BLaER1 treated with 17β-estradiol and CSF1 and Interleukin-3, amounts not matched to agents 10 nM and 100 nM (cell line): ENCODE data around the gene OR4X2.
"Not testable (repeated sequence)": the region's sequence is repeated elsewhere in the genome, so short reads cannot be mapped to it uniquely, and the experiment has no call there.

ENCODE experiments used
- H3K27ac ChIP-seq, 11 experiments: shearing (Covaris generic); formaldehyde crosslinking; 2 replicates each; pipeline ENCODE4 v1.8.1; 2022
- H3K27me3 ChIP-seq, 11 experiments: shearing (Covaris generic); formaldehyde crosslinking; 2 replicates each; pipeline ENCODE4 v1.8.1; 2022
- H3K36me3 ChIP-seq, 11 experiments: shearing (Covaris generic); formaldehyde crosslinking; 2 replicates each; pipeline ENCODE4 v1.8.1; 2022
- H3K4me1 ChIP-seq, 10 experiments: shearing (Covaris generic); formaldehyde crosslinking; 2 replicates each; pipeline ENCODE4 v1.8.1; 2022
- H3K4me2 ChIP-seq, 11 experiments: shearing (Covaris generic); formaldehyde crosslinking; 2 replicates each; pipeline ENCODE4 v1.8.1; 2022
- H3K4me3 ChIP-seq, 10 experiments: shearing (Covaris generic); formaldehyde crosslinking; 2 replicates each; pipeline ENCODE4 v1.8.1; 2022
- H3K9ac ChIP-seq, 11 experiments: shearing (Covaris generic); formaldehyde crosslinking; 2 replicates each; pipeline ENCODE4 v1.8.1; 2022
- H3K9me3 ChIP-seq, 11 experiments: shearing (Covaris generic); formaldehyde crosslinking; replicated peaks in 1 of 11; 2 replicates each; pipeline ENCODE4 v1.8.1; 2022
- H4K20me1 ChIP-seq, 11 experiments: shearing (Covaris generic); formaldehyde crosslinking; 2 replicates each; pipeline ENCODE4 v1.8.1; 2022
- Cebpa-rat ChIP-seq, 11 experiments: shearing (Covaris generic); IDR thresholded peaks; 2 replicates each; pipeline ENCODE4 v1.8.1; 2022

OR4X2 gene, protein sequence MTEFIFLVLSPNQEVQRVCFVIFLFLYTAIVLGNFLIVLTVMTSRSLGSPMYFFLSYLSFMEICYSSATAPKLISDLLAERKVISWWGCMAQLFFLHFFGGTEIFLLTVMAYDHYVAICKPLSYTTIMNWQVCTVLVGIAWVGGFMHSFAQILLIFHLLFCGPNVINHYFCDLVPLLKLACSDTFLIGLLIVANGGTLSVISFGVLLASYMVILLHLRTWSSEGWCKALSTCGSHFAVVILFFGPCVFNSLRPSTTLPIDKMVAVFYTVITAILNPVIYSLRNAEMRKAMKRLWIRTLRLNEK

DNA sequence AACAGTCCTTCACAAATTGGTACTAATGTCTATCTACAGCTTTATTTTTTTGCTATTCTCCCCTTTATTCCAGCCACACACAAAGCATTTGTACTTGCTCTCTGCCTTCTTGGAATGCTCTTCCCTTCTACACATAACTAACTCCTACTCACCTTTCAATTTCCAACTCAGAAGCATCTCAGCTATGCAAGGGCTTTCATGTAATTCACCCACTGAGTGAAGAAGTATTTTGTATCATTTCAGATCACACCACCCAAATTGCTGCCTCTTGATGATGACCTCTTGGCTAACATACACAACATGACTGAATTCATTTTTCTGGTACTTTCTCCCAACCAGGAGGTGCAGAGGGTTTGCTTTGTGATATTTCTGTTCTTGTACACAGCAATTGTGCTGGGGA lies at the start of gene OR4X2:
TSS of gene OR4X2 (plus strand) at position 301 of the 400 bp plus-strand sequence. CDS start at position 301, 0 bp downstream.
- no peak within 1 kb of the TSS for H3K27ac ChIP-seq
- no peaks in the 10 kb centered on the region for H3K27me3 ChIP-seq
- H3K4me3 ChIP-seq: no peak within 1 kb of the TSS
- no peaks in the 10 kb centered on the region for H4K20me1 ChIP-seq
- H3K9me3 ChIP-seq: peaks cover 7 to 19% (median 11%) of the 10 kb centered on the region in 11 experiments
- TF ChIP-seq Cebpa-rat (IDR thresholded peaks at IDR 0.05): no peak
- H3K36me3 ChIP-seq: no peaks in the 10 kb centered on the region
- no peak within 1 kb of the TSS for H3K4me2 ChIP-seq
- no peaks in the 10 kb centered on the region for H3K4me1 ChIP-seq
- H3K9ac ChIP-seq: no peak within 1 kb of the TSS

DNA sequence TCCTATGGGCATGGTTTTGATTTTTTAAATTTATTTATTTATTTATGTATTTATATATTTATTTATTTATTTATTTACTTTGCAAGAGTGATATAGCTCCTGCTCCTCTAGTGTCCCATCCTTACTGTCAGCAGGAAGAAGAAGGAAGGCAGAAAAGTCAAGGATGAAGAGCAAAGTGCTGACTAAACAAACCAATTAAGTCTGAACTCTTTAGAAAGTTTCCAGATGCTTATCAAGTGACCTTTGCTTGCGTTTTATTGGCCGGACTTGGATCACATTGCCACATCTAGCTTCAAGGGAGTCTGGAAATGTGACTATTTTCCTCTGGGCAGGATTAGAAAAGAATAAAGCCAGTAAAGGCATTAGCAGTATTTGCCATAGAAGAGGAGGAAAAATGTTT lies 37.0 kb upstream of the OR4X2 start:
- TF ChIP-seq Cebpa-rat (IDR thresholded peaks at IDR 0.05): no peak
- Histone ChIP-seq H3K27ac (no peak overlapping the region), H3K4me1 (no peaks in the 10 kb centered on the region), H3K9ac (no peak overlapping the region), H4K20me1 (no peaks in the 10 kb centered on the region), H3K9me3 (no peaks in the 10 kb centered on the region), H3K27me3 (no peaks in the 10 kb centered on the region), H3K4me3 (no peak overlapping the region), H3K36me3 (no peaks in the 10 kb centered on the region), H3K4me2 (no peak overlapping the region)

DNA sequence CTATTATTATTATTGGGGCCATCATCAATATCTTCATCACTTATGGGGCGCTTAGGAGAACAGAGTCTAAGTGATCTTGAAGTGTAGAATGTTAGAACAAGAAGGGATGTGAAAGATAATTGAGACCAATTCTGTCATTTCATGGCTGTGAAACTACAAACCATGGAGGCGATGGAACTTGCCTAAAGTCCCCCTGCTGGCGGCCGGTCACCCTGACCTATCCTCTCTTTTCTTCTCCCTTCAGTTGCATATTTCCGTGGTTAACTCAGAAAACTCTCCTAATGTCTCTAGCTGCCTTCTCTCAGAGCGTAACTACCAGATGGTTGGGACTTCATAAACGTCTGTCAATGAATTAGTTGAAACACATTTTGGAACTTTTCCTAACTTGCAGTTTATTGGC lies 34.9 kb upstream of the OR4X2 start:
- Histone ChIP-seq H3K9ac (no peak overlapping the region), H3K4me2 (no peak overlapping the region), H3K36me3 (no peaks in the 10 kb centered on the region), H3K4me3 (no peak overlapping the region), H4K20me1 (no peaks in the 10 kb centered on the region), H3K27me3 (no peaks in the 10 kb centered on the region), H3K9me3 (no peaks in the 10 kb centered on the region), H3K27ac (no peak overlapping the region), H3K4me1 (no peaks in the 10 kb centered on the region)
- TF ChIP-seq Cebpa-rat (IDR thresholded peaks at IDR 0.05): no peak

DNA sequence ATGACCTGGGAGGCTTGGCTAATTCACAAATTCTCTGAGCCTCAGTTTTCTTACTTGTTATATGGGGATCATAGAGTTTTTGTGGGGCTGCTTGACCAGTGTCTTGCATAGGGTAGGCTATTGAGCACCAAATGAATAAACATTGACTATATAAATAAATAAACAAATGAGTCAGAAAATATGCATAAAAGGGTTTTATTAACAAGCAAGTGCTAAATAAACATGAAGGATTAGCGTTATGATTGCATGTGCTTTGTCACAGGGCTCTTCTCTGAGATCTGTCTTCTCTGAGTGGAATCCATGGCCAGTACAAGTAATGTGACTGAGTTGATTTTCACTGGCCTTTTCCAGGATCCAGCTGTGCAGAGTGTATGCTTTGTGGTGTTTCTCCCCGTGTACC lies 28.4 kb upstream of the OR4X2 start, which contains the start of gene OR4B1:
TSS of gene OR4B1 (plus strand) at position 301 of the 400 bp plus-strand sequence. CDS start at position 301, 0 bp downstream.
- Histone ChIP-seq H3K4me1 (no peaks in the 10 kb centered on the region), H3K27me3 (no peaks in the 10 kb centered on the region), H3K4me2 (no peak within 1 kb of the TSS), H3K36me3 (no peaks in the 10 kb centered on the region), H3K4me3 (no peak within 1 kb of the TSS), H3K9ac (no peak within 1 kb of the TSS), H3K9me3 (no peaks in the 10 kb centered on the region; a peak in 1 of 22 replicates), H4K20me1 (no peaks in the 10 kb centered on the region), H3K27ac (no peak within 1 kb of the TSS)
- TF ChIP-seq Cebpa-rat (IDR thresholded peaks at IDR 0.05): no peak

DNA sequence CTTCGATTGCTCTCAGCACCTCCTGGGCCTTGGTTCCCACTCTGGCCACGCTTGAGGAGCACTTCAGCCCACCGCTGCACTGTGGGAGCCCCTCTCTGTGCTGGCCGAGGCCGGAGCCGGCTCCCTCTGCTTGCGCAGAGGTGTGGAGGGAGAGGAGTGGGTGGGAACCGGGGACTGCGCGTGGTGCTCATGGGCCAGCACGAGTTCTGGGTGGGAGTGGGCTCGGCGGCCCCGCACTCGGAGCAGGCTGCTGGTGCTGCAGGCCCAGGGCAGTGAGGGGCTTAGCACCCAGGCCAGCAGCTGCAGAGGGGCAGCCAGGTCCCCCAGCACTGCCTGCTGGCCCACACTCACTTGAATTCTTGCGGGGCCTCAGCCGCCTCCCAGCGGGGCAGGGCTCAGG lies 16.1 kb upstream of the OR4X2 start:
- no peaks in the 10 kb centered on the region for H4K20me1 ChIP-seq
- H3K9me3 ChIP-seq: peaks cover 17 to 32% (median 23%) of the 10 kb centered on the region in 11 experiments
- H3K4me2 ChIP-seq: no peak overlapping the region
- H3K27me3 ChIP-seq: no peaks in the 10 kb centered on the region
- H3K9ac ChIP-seq: no peak overlapping the region
- H3K4me3 ChIP-seq: no peak overlapping the region
- no peak overlapping the region for H3K27ac ChIP-seq
- H3K4me1 ChIP-seq: no peaks in the 10 kb centered on the region
- TF ChIP-seq Cebpa-rat (IDR thresholded peaks at IDR 0.05): no peak
- no peaks in the 10 kb centered on the region for H3K36me3 ChIP-seq

DNA sequence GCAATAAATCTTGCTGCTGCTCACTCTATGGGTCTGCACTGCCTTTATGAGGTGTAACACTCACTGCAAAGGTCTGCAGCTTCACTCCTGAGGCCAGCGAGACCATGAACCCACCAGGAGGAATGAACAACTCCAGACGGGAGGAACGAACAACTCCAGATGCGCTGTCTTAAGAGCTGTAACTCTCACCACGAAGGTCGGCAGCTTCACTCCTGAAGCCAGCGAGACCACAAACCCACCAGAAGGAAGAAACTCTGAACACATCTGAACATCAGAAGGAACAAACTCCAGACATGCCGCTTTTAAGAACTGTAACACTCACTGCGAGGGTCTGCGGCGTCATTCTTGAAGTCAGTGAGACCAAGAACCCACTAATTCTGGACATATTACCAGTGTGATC lies 14.8 kb upstream of the OR4X2 start:
- not testable (repeated sequence) for H3K36me3 ChIP-seq, H3K27ac ChIP-seq, H3K9ac ChIP-seq, H3K4me2 ChIP-seq, H3K4me1 ChIP-seq, H3K27me3 ChIP-seq, H3K4me3 ChIP-seq, H4K20me1 ChIP-seq
- peaks cover 17 to 32% (median 23%) of the 10 kb centered on the region in 11 experiments for H3K9me3 ChIP-seq

DNA sequence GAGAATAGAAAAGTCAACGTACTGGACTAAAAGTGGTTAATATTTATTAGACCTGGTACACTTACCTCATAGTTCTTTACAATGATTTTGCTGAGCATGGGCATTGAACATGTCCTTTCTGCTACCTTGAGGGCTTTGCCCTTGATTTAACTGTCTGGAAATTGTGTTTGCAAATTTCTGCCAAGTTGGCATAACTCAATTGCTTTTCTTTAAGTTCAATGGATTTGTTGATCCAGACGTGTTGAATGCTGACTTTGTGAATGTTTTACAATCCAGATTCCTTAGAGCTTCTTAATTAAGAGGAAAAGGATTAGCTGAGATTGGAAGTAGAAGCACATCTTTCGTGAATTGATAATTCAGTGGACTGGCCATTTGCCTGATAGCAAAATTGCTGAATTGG lies 7.2 kb upstream of the OR4X2 start:
- no peak for TF ChIP-seq Cebpa-rat (IDR thresholded peaks at IDR 0.05)

DNA sequence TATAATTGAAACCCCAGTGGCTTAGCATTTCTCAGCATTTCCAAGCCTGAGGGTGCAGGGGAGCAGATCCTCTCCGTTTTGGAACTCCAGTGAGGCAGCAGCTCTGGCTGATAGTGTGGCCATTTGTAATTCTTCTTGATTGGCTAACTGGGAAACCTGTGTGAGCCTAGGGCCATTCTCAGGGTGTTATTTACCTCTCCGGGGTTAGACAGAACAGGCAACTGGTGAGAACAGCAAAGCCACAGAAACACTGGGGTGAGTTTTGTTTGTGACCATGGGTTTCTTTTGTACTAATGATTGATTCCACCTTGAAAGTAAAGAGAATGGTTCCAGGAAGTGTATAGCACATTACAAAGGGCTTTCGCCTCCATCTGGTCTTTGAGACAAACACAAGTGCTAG lies 2.4 kb upstream of the OR4X2 start:
- H3K4me3 ChIP-seq: no peak overlapping the region
- no peak overlapping the region for H3K9ac ChIP-seq
- TF ChIP-seq Cebpa-rat (IDR thresholded peaks at IDR 0.05): no peak
- H3K4me2 ChIP-seq: no peak overlapping the region
- no peak overlapping the region for H3K27ac ChIP-seq
- no peaks in the 10 kb centered on the region for H3K27me3 ChIP-seq
- H4K20me1 ChIP-seq: no peaks in the 10 kb centered on the region
- peaks cover 0 to 3% (median 0%) of the 10 kb centered on the region in 11 experiments; a peak in 2 of 22 replicates for H3K9me3 ChIP-seq
- no peaks in the 10 kb centered on the region for H3K4me1 ChIP-seq
- H3K36me3 ChIP-seq: no peaks in the 10 kb centered on the region

More for the DNA sequence above, 7.2 kb upstream of the OR4X2 start:
- no peaks in the 10 kb centered on the region for H4K20me1 ChIP-seq
- no peak overlapping the region for H3K4me2 ChIP-seq
- no peaks in the 10 kb centered on the region for H3K27me3 ChIP-seq
- H3K36me3 ChIP-seq: no peaks in the 10 kb centered on the region
- no peaks in the 10 kb centered on the region for H3K4me1 ChIP-seq
- no peak overlapping the region for H3K9ac ChIP-seq
- no peak overlapping the region for H3K27ac ChIP-seq
- H3K4me3 ChIP-seq: no peak overlapping the region
- peaks cover 13 to 21% (median 18%) of the 10 kb centered on the region in 11 experiments for H3K9me3 ChIP-seq

DNA sequence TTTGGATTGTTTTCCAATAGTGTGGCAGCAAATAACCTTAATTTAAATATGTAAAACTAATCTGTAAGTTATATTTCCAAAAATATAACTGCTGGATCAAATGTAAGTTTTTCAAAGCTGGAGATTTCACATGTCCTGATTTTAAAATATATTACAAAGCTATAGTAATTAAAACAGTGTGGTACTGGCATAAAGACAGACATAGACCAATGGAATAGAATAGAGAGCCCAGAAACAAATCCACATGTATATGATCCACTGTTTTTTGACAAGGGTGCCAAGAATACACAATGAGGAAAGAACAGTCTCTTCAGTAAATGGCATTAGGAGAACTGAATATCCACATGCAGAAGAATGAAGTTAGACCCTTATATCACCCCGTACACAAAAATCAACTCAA lies 4.0 kb downstream of the OR4X2 start:
- no peaks in the 10 kb centered on the region for H4K20me1 ChIP-seq
- no peak overlapping the region for H3K4me2 ChIP-seq
- no peaks in the 10 kb centered on the region for H3K36me3 ChIP-seq
- no peak for TF ChIP-seq Cebpa-rat (IDR thresholded peaks at IDR 0.05)
- H3K9ac ChIP-seq: no peak overlapping the region
- H3K4me3 ChIP-seq: no peak overlapping the region
- no peaks in the 10 kb centered on the region for H3K4me1 ChIP-seq
- no peak overlapping the region for H3K27ac ChIP-seq
- H3K9me3 ChIP-seq: peaks cover 7 to 19% (median 10%) of the 10 kb centered on the region in 11 experiments
- no peaks in the 10 kb centered on the region for H3K27me3 ChIP-seq

DNA sequence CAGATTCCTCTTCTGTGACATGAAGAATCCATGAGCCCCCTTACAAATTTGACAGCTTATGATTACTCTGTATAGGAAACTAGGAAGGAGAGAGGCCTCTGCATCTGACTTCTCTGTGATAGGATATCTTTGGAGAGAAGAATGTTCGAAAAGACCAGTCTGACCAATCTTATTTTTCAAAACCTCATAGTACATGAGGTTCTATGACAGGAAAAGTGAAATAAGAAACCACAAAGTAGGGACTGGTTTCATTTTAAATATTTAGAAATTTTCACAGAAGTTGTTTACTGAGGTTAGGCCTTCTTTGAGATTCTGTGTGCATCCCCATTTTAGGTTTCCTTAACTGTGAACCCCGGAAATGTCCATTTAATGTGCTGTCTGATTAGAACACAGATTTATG lies 16.7 kb downstream of the OR4X2 start:
- no peak overlapping the region for H3K27ac ChIP-seq
- no peaks in the 10 kb centered on the region for H3K27me3 ChIP-seq
- H3K36me3 ChIP-seq: no peaks in the 10 kb centered on the region
- H4K20me1 ChIP-seq: no peaks in the 10 kb centered on the region
- no peak overlapping the region for H3K4me2 ChIP-seq
- no peaks in the 10 kb centered on the region for H3K9me3 ChIP-seq
- no peak overlapping the region for H3K4me3 ChIP-seq
- no peak overlapping the region for H3K9ac ChIP-seq
- TF ChIP-seq Cebpa-rat (IDR thresholded peaks at IDR 0.05): no peak
- H3K4me1 ChIP-seq: no peaks in the 10 kb centered on the region
